Measurements from ENCODE around the gene ZNF180. TPM values are rescaled to one million over a fixed set of nuclear protein-coding genes. Genes with fewer than 3 reads are reported as not detected.

Gene ZNF180
- total and polyA plus RNA-seq, 2 experiments from 2014 or later = 6.9 to 10.5 TPM

GRCh38 chr19:44530777-44531176 lies 30.5 kb upstream of the ZNF180 start:
- Mint-ChIP-seq H3K4me1 (no peaks in the 10 kb centered on the region), H3K9me3 (peaks cover 92% of the 10 kb centered on the region), H3K27me3 (ENCODE audit: insufficient read depth, low read depth, poor library complexity) (peaks cover 10% of the 10 kb centered on the region), H3K27ac (no peak overlapping the region), H3K36me3 (ENCODE audit: low read depth) (peaks cover 33% of the 10 kb centered on the region), H3K4me3 (no peak overlapping the region)
- Histone ChIP-seq H3K4me2 (no peak overlapping the region), H3F3A (replicated peaks; ENCODE audit: low read depth) (no peaks in the 10 kb centered on the region), H3K27ac (ENCODE audit: low read depth) (no peak overlapping the region), H3K4me3 (no peak overlapping the region), H3K9me2 (ENCODE audit: insufficient read depth) (no peaks in the 10 kb centered on the region), H3K27me3 (ENCODE audit: insufficient read depth) (no peaks in the 10 kb centered on the region), H3K79me2 (replicated peaks; ENCODE audit: insufficient read depth) (no peaks in the 10 kb centered on the region), H2AFZ (no peak overlapping the region), H3K4me1 (ENCODE audit: insufficient read depth) (no peaks in the 10 kb centered on the region), H3K36me3 (ENCODE audit: insufficient read depth) (no peaks in the 10 kb centered on the region), H4K20me1 (replicated peaks; ENCODE audit: insufficient read depth) (no peaks in the 10 kb centered on the region)
- TF ChIP-seq JUNB (IDR thresholded peaks at IDR 0.05; ENCODE audit: unreplicated experiment) (no peak), ZNF331 (CRISPR knock-in tag; IDR thresholded peaks at IDR 0.05; ENCODE audit: low read depth) (no peak), ZNF114 (CRISPR knock-in tag; IDR thresholded peaks at IDR 0.05) (no peak), NANOG (IDR thresholded peaks at IDR 0.05; ENCODE audit: borderline replicate concordance) (no peak), CTCF (conservative IDR thresholded peaks at IDR 0.05; ENCODE audit: low read depth in 2 of 2) (no peak), CREB1 (CRISPR knock-in tag; IDR thresholded peaks at IDR 0.05; ENCODE audit: low read depth) (no peak), EZH2 (IDR thresholded peaks at IDR 0.05; ENCODE audit: low read depth, unreplicated experiment) (no peak), STAT1 (IDR thresholded peaks at IDR 0.05; ENCODE audit: unreplicated experiment) (no peak)
- TF ChIP-seq, protein P1, sequence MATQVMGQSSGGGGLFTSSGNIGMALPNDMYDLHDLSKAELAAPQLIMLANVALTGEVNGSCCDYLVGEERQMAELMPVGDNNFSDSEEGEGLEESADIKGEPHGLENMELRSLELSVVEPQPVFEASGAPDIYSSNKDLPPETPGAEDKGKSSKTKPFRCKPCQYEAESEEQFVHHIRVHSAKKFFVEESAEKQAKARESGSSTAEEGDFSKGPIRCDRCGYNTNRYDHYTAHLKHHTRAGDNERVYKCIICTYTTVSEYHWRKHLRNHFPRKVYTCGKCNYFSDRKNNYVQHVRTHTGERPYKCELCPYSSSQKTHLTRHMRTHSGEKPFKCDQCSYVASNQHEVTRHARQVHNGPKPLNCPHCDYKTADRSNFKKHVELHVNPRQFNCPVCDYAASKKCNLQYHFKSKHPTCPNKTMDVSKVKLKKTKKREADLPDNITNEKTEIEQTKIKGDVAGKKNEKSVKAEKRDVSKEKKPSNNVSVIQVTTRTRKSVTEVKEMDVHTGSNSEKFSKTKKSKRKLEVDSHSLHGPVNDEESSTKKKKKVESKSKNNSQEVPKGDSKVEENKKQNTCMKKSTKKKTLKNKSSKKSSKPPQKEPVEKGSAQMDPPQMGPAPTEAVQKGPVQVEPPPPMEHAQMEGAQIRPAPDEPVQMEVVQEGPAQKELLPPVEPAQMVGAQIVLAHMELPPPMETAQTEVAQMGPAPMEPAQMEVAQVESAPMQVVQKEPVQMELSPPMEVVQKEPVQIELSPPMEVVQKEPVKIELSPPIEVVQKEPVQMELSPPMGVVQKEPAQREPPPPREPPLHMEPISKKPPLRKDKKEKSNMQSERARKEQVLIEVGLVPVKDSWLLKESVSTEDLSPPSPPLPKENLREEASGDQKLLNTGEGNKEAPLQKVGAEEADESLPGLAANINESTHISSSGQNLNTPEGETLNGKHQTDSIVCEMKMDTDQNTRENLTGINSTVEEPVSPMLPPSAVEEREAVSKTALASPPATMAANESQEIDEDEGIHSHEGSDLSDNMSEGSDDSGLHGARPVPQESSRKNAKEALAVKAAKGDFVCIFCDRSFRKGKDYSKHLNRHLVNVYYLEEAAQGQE (IDR thresholded peaks at IDR 0.05; ENCODE audit: unreplicated experiment) = no peak
- TF ChIP-seq, protein P2, sequence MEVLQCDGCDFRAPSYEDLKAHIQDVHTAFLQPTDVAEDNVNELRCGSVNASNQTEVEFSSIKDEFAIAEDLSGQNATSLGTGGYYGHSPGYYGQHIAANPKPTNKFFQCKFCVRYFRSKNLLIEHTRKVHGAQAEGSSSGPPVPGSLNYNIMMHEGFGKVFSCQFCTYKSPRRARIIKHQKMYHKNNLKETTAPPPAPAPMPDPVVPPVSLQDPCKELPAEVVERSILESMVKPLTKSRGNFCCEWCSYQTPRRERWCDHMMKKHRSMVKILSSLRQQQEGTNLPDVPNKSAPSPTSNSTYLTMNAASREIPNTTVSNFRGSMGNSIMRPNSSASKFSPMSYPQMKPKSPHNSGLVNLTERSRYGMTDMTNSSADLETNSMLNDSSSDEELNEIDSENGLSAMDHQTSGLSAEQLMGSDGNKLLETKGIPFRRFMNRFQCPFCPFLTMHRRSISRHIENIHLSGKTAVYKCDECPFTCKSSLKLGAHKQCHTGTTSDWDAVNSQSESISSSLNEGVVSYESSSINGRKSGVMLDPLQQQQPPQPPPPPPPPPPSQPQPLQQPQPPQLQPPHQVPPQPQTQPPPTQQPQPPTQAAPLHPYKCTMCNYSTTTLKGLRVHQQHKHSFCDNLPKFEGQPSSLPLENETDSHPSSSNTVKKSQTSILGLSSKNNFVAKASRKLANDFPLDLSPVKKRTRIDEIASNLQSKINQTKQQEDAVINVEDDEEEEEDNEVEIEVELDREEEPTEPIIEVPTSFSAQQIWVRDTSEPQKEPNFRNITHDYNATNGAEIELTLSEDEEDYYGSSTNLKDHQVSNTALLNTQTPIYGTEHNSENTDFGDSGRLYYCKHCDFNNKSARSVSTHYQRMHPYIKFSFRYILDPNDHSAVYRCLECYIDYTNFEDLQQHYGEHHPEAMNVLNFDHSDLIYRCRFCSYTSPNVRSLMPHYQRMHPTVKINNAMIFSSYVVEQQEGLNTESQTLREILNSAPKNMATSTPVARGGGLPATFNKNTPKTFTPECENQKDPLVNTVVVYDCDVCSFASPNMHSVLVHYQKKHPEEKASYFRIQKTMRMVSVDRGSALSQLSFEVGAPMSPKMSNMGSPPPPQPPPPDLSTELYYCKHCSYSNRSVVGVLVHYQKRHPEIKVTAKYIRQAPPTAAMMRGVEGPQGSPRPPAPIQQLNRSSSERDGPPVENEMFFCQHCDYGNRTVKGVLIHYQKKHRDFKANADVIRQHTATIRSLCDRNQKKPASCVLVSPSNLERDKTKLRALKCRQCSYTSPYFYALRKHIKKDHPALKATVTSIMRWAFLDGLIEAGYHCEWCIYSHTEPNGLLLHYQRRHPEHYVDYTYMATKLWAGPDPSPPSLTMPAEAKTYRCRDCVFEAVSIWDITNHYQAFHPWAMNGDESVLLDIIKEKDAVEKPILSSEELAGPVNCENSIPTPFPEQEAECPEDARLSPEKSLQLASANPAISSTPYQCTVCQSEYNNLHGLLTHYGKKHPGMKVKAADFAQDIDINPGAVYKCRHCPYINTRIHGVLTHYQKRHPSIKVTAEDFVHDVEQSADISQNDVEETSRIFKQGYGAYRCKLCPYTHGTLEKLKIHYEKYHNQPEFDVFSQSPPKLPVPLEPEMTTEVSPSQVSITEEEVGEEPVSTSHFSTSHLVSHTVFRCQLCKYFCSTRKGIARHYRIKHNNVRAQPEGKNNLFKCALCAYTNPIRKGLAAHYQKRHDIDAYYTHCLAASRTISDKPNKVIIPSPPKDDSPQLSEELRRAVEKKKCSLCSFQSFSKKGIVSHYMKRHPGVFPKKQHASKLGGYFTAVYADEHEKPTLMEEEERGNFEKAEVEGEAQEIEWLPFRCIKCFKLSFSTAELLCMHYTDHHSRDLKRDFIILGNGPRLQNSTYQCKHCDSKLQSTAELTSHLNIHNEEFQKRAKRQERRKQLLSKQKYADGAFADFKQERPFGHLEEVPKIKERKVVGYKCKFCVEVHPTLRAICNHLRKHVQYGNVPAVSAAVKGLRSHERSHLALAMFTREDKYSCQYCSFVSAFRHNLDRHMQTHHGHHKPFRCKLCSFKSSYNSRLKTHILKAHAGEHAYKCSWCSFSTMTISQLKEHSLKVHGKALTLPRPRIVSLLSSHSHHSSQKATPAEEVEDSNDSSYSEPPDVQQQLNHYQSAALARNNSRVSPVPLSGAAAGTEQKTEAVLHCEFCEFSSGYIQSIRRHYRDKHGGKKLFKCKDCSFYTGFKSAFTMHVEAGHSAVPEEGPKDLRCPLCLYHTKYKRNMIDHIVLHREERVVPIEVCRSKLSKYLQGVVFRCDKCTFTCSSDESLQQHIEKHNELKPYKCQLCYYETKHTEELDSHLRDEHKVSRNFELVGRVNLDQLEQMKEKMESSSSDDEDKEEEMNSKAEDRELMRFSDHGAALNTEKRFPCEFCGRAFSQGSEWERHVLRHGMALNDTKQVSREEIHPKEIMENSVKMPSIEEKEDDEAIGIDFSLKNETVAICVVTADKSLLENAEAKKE (CRISPR knock-in tag; IDR thresholded peaks at IDR 0.05) = no peak
- TF ChIP-seq, protein P3, sequence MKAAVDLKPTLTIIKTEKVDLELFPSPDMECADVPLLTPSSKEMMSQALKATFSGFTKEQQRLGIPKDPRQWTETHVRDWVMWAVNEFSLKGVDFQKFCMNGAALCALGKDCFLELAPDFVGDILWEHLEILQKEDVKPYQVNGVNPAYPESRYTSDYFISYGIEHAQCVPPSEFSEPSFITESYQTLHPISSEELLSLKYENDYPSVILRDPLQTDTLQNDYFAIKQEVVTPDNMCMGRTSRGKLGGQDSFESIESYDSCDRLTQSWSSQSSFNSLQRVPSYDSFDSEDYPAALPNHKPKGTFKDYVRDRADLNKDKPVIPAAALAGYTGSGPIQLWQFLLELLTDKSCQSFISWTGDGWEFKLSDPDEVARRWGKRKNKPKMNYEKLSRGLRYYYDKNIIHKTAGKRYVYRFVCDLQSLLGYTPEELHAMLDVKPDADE (IDR thresholded peaks at IDR 0.05) = no peak
- no peak for DNase-seq (ENCODE audit: low spot score)
- no peak for ATAC-seq

Data from GM23338 (cell line).